ENCODE results near the gene FSTL3.

GRCh38 chr19:674282-675151 lies 1.7 kb upstream of the FSTL3 start:
- TF ChIP-seq JUND (IDR thresholded peaks at IDR 0.05), result no peak
- TF ChIP-seq MEF2A (IDR thresholded peaks at IDR 0.05; ENCODE audit: borderline replicate concordance, low read depth), result no peak
- no peak for TF ChIP-seq MXI1 (IDR thresholded peaks at IDR 0.05; ENCODE audit: low read depth, low read length)
